HepG2 (cell line): ENCODE data around the gene EYA2. TPM values are rescaled to one million over a fixed set of nuclear protein-coding genes. Genes with fewer than 3 reads are reported as not detected.
A peak's percentile ranks its signal among the peaks of the same experiment; 100 is the strongest.

Source experiments
- EED ChIP-seq: sonication (generic); formaldehyde crosslinking; IDR thresholded peaks from 2 replicates; pipeline ENCODE4 v1.5.0; 2020; ENCODE audit warnings: mild to moderate bottlenecking, missing genetic modification reagents
- ELF1 ChIP-seq: sonication (generic); formaldehyde crosslinking; IDR thresholded peaks from 2 replicates; pipeline ENCODE4 v1.4.0; 2020; ENCODE audit warnings: missing genetic modification reagents
- EZH2 ChIP-seq: conservative IDR thresholded peaks from 2 replicates; pipeline ENCODE4 v1.6.1; 2012; ENCODE audit warnings: mild to moderate bottlenecking, low read depth, low read length, moderate library complexity
- FOXK2 ChIP-seq: fragments of 450-650 bp; IDR thresholded peaks from 2 replicates; pipeline ENCODE4 v1.6.1; 2016
- IRF9 ChIP-seq: sonication (generic); formaldehyde crosslinking; IDR thresholded peaks from 2 replicates; pipeline ENCODE4 v1.8.0; 2022; ENCODE audit warnings: missing genetic modification reagents, mild to moderate bottlenecking, borderline replicate concordance
- KDM4B ChIP-seq: sonication (generic); formaldehyde crosslinking; IDR thresholded peaks from 2 replicates; pipeline ENCODE4 v1.4.0; 2020; ENCODE audit warnings: missing genetic modification reagents
- MAX ChIP-seq: IDR thresholded peaks from 2 replicates; pipeline ENCODE4 v1.6.1; 2012; ENCODE audit warnings: inconsistent platforms
- MTA3 ChIP-seq: sonication (generic); formaldehyde crosslinking; IDR thresholded peaks from 2 replicates; pipeline ENCODE4 v1.4.0; 2020; ENCODE audit warnings: missing genetic modification reagents
- POLR2A ChIP-seq, 2 experiments: IDR thresholded peaks; 2 replicates each; pipeline ENCODE4 v1.6.1; 2011; ENCODE audit warnings: low read depth in 2 of 2, low read length in 2 of 2, mild to moderate bottlenecking in 1 of 2, moderate library complexity in 1 of 2; ENCODE audit not compliant: insufficient read depth in 1 of 2
- REXO4 ChIP-seq: sonication (generic); formaldehyde crosslinking; IDR thresholded peaks from 2 replicates; pipeline ENCODE4 v1.8.0; 2022; ENCODE audit warnings: missing genetic modification reagents, mild to moderate bottlenecking, borderline replicate concordance
- RNF2 ChIP-seq: fragments of 450-650 bp; conservative IDR thresholded peaks from 2 replicates; pipeline ENCODE4 v1.6.1; 2016; ENCODE audit warnings: low read depth
- RXRA ChIP-seq: sonication (generic); formaldehyde crosslinking; IDR thresholded peaks from 2 replicates; pipeline ENCODE4 v1.5.1; 2020; ENCODE audit warnings: missing genetic modification reagents
- SAP130 ChIP-seq: IDR thresholded peaks from 2 replicates; pipeline ENCODE4 v1.6.1; 2016; ENCODE audit warnings: low read depth
- TCF7 ChIP-seq: sonication (generic); IDR thresholded peaks from 2 replicates; pipeline ENCODE4 v1.6.1; 2016; ENCODE audit warnings: antibody characterized with exemption, low read depth
- THAP11 ChIP-seq: IDR thresholded peaks from 2 replicates; pipeline ENCODE4 v1.6.1; 2016; ENCODE audit warnings: missing biosample characterization, missing genetic modification reagents
- THAP7 ChIP-seq: sonication (generic); formaldehyde crosslinking; IDR thresholded peaks from 2 replicates; pipeline ENCODE4 v1.8.1; 2023; ENCODE audit warnings: mild to moderate bottlenecking, missing genetic modification reagents
- XBP1 ChIP-seq: sonication (generic); formaldehyde crosslinking; IDR thresholded peaks from 2 replicates; pipeline ENCODE4 v1.5.0; 2020; ENCODE audit warnings: missing genetic modification reagents
- ZEB1 ChIP-seq: IDR thresholded peaks from 2 replicates; pipeline ENCODE4 v1.6.1; 2012; ENCODE audit warnings: mild to moderate bottlenecking, low read depth, inconsistent platforms; ENCODE audit not compliant: insufficient replicate concordance
- ZNF224 ChIP-seq: sonication (generic); formaldehyde crosslinking; IDR thresholded peaks from 2 replicates; pipeline ENCODE4 v1.5.0; 2020; ENCODE audit warnings: mild to moderate bottlenecking, missing genetic modification reagents
- ZNF280D ChIP-seq: sonication (generic); formaldehyde crosslinking; IDR thresholded peaks from 2 replicates; pipeline ENCODE4 v1.5.1; 2020; ENCODE audit warnings: mild to moderate bottlenecking, missing genetic modification reagents
- ZNF564 ChIP-seq: sonication (generic); formaldehyde crosslinking; IDR thresholded peaks from 2 replicates; pipeline ENCODE4 v1.8.1; 2023; ENCODE audit warnings: mild to moderate bottlenecking, missing genetic modification reagents
- ZNF619 ChIP-seq: sonication (generic); formaldehyde crosslinking; IDR thresholded peaks from 2 replicates; pipeline ENCODE4 v1.4.0; 2020; ENCODE audit warnings: mild to moderate bottlenecking, missing genetic modification reagents
- ZNF7 ChIP-seq: IDR thresholded peaks from 2 replicates; pipeline ENCODE4 v1.6.1; 2016; ENCODE audit warnings: missing biosample characterization, missing genetic modification reagents
- ZNF891 ChIP-seq: sonication (generic); formaldehyde crosslinking; IDR thresholded peaks from 2 replicates; pipeline ENCODE4 v1.5.0; 2020; ENCODE audit warnings: mild to moderate bottlenecking, missing genetic modification reagents
- polyA plus RNA-seq, 8 experiments: library from polyadenylated mRNA; depleted of rRNA in 3 of 8; stranded (reverse) in 7 of 8; unstranded in 1 of 8; fragments of >200 nt; fragmentation: Illumina TruSeq in 4 of 8; extraction: Trizol in 4 of 8; gene quantifications; 2 replicates each; pipeline versions ENCODE4 v1.2.1 to v1.2.3, GENCODE V29; 2011 to 2016; ENCODE audit warnings: low read depth in 4 of 8, missing spikeins in 1 of 8, mixed read lengths in 1 of 8; ENCODE audit not compliant: insufficient read depth in 1 of 8
- total RNA-seq, 5 experiments: library from RNA; depleted of rRNA; stranded (reverse); fragments of >200 nt; fragmentation: Illumina TruSeq; extraction: Trizol; gene quantifications; 2 replicates each; pipeline ENCODE4 v1.2.3, GENCODE V29; 2016; ENCODE audit warnings: low read depth in 1 of 5
- TF ChIP-seq, protein P1 (sequence below): sonication (generic); formaldehyde crosslinking; IDR thresholded peaks from 2 replicates; pipeline ENCODE4 v1.5.0; 2020; ENCODE audit warnings: mild to moderate bottlenecking, missing genetic modification reagents

EYA2 gene
- total and polyA plus RNA-seq, 2 of the 13 experiments (the other 11 are each of a cell fraction or from before 2014, with no cell fraction given) = not detected

GRCh38 chr20:47202733-47203667 lies 308.4 kb downstream of the EYA2 start (continued):
- no peak for TF ChIP-seq XBP1
- peak; percentile 35; the same call in 1 of the 2 replicates for TF ChIP-seq KDM4B
- TF ChIP-seq ZNF280D (CRISPR knock-in tag) = no peak
- 0 out of 2 replicates have a peak, but pooled peaks have one; percentile 13 for TF ChIP-seq TCF7
- no peak for TF ChIP-seq FOXK2
- no peak for TF ChIP-seq MTA3 (CRISPR knock-in tag)
- no peak for TF ChIP-seq REXO4 (CRISPR knock-in tag)
- TF ChIP-seq POLR2A (IDR thresholded peaks at IDR 0.05; ENCODE audit: insufficient read depth in 1 of 2, low read depth in 2 of 2, low read length in 2 of 2) = peak; percentile 9 to 56; a peak in 1 of 4 replicates
- TF ChIP-seq, protein P1, sequence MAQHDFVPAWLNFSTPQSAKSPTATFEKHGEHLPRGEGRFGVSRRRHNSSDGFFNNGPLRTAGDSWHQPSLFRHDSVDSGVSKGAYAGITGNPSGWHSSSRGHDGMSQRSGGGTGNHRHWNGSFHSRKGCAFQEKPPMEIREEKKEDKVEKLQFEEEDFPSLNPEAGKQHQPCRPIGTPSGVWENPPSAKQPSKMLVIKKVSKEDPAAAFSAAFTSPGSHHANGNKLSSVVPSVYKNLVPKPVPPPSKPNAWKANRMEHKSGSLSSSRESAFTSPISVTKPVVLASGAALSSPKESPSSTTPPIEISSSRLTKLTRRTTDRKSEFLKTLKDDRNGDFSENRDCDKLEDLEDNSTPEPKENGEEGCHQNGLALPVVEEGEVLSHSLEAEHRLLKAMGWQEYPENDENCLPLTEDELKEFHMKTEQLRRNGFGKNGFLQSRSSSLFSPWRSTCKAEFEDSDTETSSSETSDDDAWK (CRISPR knock-in tag) = no peak
- no peak for TF ChIP-seq ZNF564 (CRISPR knock-in tag)
- no peak for TF ChIP-seq EED (CRISPR knock-in tag)
- TF ChIP-seq IRF9 (CRISPR knock-in tag) = peak; percentile 39; the same call in 1 of the 2 replicates
- TF ChIP-seq ZNF619 (CRISPR knock-in tag) = 0 out of 2 replicates have a peak, but pooled peaks have one; percentile 42
- no peak for TF ChIP-seq ZNF224 (CRISPR knock-in tag)
- no peak for TF ChIP-seq RNF2
- TF ChIP-seq ELF1 (CRISPR knock-in tag) = 0 out of 2 replicates have a peak, but pooled peaks have one; percentile 36
- TF ChIP-seq SAP130 = peak; percentile 73
- TF ChIP-seq ZEB1 = peak; percentile 29
- TF ChIP-seq ZNF7 = no peak
- no peak for TF ChIP-seq EZH2
- peak; percentile 40; the same call in 1 of the 2 replicates for TF ChIP-seq RXRA
- TF ChIP-seq THAP7 (CRISPR knock-in tag) = 0 out of 2 replicates have a peak, but pooled peaks have one; percentile 20
- peak; percentile 66 for TF ChIP-seq THAP11 (CRISPR knock-in tag)
- TF ChIP-seq MAX = peak; percentile 14; the same call in 1 of the 2 replicates
- TF ChIP-seq ZNF891 (CRISPR knock-in tag) = 0 out of 2 replicates have a peak, but pooled peaks have one; percentile 2
